ENCODE data around the gene ANKRD53.

The ANKRD53 gene

GRCh38 chr2:70966681-70967080, 11.7 kb upstream of the ANKRD53 start:
- no peak for DNase-seq (ENCODE audit: low spot score)

GRCh38 chr2:70967189-70967588, 11.2 kb upstream of the ANKRD53 start:
- DNase-seq (ENCODE audit: low spot score): no peak

DNA sequence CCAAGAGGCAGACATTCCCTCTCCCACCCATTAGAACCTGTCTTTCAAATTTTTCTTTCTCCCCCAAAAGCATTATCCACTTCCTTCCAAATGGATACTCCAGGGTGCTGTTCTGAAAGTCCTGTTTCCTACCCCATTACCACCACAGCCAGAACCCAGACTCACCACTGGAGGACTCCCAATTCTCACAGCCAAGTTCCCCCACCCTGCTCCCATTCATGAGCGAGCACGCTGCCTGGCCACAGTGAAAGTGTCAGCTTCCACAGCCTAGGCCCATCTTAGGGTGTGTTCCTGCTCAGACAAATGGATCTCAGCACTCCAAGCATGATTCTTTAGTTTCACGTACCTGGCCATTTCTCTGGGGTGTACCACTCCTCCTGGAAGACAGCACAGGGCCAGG, 3.8 kb upstream of the ANKRD53 start:
- peak; percentile 2 for DNase-seq (ENCODE audit: low spot score)

- DNase-seq (ENCODE audit: low spot score): no peak
Observed at GRCh38 chr2:70975237-70975636, 3.2 kb upstream of the ANKRD53 start.

DNA sequence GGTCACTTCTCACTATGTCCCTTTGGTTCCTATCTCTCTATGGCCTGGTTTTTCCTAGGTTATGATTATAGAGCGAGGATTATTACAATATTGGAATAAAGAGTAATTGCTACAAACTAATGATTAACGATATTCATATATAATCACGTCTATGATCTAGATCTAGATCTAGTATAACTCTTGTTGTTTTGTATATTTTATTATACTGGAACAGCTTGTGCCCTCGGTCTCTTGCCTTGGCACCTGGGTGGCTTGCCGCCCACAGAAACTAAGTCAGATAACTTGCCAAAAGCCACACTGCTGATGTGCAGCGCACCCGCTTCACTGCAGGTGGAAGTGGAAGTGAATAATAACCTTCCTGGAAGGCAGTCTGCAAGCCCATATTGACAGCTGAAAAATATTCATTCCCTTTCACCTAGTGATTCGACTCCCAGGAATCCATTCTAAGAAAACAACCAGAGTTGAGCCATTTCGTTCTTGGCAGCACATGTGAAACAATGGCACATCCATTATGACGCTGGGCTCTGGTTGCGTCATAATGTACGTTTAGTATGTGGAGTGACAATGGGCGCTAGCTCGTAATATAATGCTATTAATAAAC, 725 bp upstream of the ANKRD53 start:
- DNase-seq (ENCODE audit: low spot score): peak; percentile 88

DNA sequence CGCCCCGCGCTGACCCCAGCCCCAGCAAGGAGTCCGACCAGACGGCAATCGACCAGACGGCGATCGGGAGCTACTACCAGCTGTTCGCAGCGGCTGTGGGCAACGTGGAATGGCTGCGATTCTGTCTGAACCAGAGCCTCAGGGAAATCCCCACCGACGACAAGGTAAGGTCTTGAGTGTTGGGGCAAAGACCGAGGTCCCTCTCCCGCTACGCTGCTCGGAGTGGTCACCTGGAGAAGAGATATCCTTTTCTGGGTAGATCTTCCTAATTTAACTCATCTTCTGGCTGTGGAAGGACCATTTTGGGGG, 704 bp downstream of the ANKRD53 start:
- DNase-seq (ENCODE audit: low spot score): no peak

DNA sequence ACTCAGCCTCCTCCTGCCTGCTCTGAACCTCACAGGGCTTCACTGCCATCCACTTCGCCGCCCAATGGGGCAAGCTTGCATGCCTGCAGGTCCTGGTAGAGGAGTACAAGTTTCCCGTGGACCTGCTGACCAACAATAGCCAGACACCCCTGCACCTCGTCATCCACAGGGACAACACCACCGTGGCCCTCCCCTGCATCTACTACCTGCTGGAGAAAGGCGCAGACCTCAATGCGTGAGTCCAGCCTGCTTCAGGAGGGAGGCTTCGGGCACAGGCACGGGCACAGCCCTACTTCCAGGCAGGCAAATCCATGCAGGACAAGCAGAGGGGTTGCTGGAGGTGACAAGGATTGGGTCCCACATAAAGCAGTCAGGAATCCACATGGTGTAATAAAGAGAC, 1.2 kb downstream of the ANKRD53 start:
- DNase-seq (ENCODE audit: low spot score): no peak

DNA sequence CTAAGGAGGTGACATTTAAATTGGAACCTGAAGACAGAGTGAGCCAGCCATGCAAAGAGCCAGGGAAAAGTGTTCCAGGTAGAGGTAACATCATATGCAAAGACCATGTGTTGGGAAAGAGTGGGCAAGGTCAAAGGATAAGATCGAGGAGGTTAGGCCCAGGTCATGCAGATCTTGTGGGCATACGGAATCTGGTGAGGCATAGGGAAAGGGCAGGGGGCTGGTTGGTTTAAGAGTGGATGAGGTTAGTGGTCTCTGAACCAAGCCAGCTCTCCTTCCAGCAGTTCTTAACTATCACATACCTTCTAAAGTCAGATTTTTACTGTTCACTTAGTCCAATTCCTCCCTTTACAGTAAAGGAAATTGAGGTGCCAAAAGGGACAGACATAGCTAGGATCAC, 3.0 kb downstream of the ANKRD53 start:
- no peak for DNase-seq (ENCODE audit: low spot score)

DNA sequence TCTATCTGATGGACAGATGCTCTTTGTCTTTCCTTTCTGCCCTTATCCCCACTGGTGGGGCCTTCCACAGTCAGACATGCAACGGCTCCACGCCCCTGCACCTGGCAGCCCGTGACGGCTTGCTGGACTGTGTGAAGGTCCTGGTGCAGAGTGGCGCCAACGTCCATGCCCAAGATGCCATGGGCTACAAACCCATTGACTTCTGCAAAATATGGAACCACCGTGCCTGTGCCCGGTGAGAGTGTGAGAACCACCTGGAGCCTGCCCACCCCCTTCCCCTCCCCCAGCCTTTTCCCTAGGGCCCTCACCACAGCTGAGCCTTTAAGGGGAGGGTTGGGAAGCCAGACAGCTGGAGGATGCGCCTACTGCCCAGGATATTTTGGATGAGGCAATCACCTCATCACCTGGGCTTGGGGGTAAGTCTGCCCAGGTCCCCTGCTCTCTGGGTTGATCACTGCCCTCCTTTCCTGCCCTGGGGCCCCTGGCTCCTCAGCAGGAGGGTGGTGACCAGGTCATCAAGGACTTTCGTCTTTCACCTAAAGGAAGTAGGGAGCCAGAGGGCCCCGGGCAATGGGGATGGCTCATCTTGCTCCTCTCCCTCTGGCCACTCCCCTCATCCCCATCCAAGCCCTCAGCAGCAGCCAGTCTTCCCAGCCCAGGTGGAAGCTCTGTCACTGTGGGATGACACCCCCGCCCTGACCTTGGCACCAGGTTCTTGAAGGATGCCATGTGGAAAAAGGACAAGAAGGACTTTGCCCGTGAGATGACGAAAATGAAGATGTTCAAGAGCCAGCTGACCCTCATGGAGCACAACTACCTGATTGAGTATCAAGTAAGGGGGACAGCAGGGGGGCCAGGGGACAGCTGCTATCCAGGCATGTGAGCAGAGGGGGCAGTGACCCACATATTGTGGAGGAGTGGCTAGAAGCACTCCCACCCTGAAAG, 3.7 kb downstream of the ANKRD53 start:
- no peak for DNase-seq (ENCODE audit: low spot score)

DNA sequence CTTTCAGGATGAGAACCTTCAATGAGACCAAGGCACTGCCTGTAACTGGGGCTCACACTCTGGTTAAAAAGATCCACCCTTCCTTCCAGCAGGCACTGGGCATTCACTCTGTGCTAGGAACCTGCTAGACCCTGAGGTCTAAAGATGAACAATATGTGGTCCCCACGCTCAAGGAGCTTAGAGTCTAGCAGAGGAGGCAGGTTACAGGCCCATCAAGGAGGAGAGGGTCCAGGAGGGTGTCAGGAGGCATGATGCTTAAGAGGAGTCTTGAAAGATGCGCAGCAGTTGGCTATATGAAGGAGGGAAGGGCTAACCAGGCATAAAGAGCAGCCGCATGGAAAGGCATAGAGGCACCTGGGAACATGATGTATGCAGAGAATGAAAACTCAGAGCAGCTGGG, 4.5 kb downstream of the ANKRD53 start:
- no peak for DNase-seq (ENCODE audit: low spot score)

GRCh38 chr2:70983506-70984227, 5.2 kb downstream of the ANKRD53 start:
- DNase-seq (ENCODE audit: low spot score): no peak

DNA sequence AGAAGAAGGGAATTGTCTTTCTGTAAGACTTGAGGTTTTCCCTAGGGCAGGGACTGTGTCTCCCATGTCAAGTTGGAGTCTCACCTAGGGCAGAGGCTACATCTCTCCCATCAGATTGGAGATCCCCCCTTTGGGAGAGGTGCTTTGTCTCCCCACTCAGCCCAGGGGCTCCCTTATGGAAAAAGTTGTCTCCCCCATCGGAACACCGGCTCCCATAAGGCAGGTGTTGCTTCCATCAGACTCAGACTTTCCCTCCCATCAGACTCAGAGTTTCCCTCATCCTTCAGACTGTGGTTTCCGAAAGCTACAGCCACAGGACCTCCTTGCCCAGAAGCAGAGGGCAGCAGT, 5.8 kb downstream of the ANKRD53 start:
- no peak for DNase-seq (ENCODE audit: low spot score)

- DNase-seq (ENCODE audit: low spot score): peak; percentile 76
Observed at GRCh38 chr2:70984576-70985282, 6.3 kb downstream of the ANKRD53 start.

DNA sequence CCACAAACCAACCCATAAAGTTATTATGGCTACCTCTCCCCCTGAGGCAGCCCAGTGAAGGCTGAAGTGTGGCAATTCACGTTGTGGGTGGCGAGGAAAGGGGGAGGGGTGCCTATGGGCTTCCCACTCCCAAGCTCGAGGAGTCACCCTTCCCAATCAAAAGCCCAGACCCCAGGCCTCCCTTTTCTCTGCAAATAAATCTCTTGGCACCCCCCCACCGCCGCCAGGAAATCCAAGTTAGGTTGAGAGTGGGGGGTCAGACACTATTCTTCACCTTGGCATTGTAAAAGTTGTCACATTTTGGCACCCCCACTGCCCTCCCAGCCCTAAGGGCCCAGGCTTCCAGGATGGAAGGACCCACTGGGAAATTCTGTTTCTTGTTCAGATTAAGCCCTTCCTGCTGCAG, 6.9 kb downstream of the ANKRD53 start:
- no peak for DNase-seq (ENCODE audit: low spot score)

GRCh38 chr2:70985956-70986355, 7.5 kb downstream of the ANKRD53 start:
- no peak for DNase-seq (ENCODE audit: low spot score)

GRCh38 chr2:70986499-70987189, 8.2 kb downstream of the ANKRD53 start:
- DNase-seq (ENCODE audit: low spot score): no peak

DNA sequence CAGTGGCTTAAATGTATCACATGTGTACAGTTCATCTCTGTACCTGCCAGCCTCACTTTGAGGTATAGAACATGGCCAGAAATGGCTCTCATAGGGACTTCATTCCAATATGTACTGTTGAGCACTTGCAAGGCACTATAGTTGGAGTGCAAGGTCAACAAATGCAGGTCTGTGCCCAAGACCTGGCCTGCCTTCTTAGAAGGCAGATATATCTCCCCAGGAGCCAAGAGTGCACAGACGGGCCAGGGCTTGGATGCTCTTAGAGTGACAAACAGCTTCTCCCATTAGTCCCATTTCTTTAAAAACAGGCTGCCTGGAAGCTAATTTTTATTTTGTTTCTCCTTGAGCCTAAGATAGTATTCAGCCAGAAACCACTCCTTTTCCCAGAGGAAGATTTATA, 9.0 kb downstream of the ANKRD53 start:
- no peak for DNase-seq (ENCODE audit: low spot score)

DNA sequence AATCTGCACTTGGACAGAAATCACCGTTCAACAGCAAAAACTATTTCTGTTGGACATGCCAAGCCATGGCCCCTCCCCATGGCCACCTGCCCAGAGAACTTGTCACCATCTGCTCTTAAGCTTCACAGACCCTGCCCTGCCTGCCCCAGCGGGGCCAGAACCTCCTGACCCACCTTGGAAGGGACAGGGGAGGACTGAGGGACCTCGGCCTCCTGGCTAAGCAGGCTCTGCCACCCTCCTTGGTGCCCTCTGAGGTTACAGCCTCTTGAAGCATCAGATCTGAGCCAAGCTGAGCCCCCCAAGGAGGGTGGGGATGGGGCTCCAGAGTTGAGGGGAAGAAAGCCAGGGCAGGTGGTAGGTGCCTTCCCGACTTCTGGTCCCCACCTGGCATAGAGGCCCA, 9.7 kb downstream of the ANKRD53 start:
- no peak for DNase-seq (ENCODE audit: low spot score)

- no peak for DNase-seq (ENCODE audit: low spot score)
Observed at GRCh38 chr2:70988726-70989648, 10.6 kb downstream of the ANKRD53 start.

DNA sequence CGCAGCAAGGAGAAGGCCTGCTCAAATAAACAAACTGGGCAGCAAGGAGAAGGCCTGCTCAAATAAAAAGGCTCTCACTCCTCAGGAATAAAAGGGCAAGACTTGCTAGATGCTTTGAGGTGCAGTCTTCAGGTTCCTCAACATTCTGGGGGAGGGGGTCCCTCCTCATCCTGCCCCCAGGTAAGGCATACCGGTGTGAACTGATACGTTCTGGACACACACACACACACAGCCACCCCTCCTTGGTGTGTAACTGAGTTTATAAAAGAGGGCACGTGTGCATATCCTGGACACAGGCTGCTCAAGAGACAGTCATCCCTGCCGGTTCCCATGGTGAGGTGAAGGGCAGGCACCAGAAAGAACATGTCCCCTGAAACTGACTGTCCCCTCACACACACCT, 11.8 kb downstream of the ANKRD53 start:
- no peak for DNase-seq (ENCODE audit: low spot score)

GRCh38 chr2:70991142-70991541, 12.7 kb downstream of the ANKRD53 start:
- no peak for DNase-seq (ENCODE audit: low spot score)

Measured in AG08396 (cell line).